H1 (cell line): ENCODE measurements around the gene PNMA8B. TPM values are rescaled to one million over a fixed set of nuclear protein-coding genes. Genes with fewer than 3 reads are reported as not detected.

Experiments
- CTCF ChIA-PET: fragments of 300-600 bp; sonication (Branson Sonifier 250); formaldehyde crosslinking; loops from one replicate; lab custom pipeline; 2021; ENCODE audit not compliant: partially characterized antibody; lab: Charles Lee
- POLR2A ChIA-PET: fragments of 300-600 bp; sonication (Branson Sonifier 250); formaldehyde crosslinking; loops from one replicate; lab custom pipeline; 2021; ENCODE audit warnings: inconsistent platforms; ENCODE audit not compliant: partially characterized antibody; lab: Charles Lee
- DNase-seq, 2 experiments: peaks; one replicate each; pipeline versions ENCODE4 v3.0.0 to v3.0.0-alpha.2; 2010 to 2022; ENCODE audit warnings: low spot score in 2 of 2, low read depth in 1 of 2, mixed read lengths in 1 of 2
- FAIRE-seq: peaks from 2 replicates; lab custom pipeline; 2011; peaks lifted over from hg19 to GRCh38; lab: Jason Lieb, UNC
- H2AFZ ChIP-seq: 2 replicates; pipeline ENCODE4 v1.8.1; 2012; ENCODE audit warnings: low read length, inconsistent platforms
- H2AK5ac ChIP-seq: 2 replicates; pipeline ENCODE4 v1.6.1; 2013; ENCODE audit warnings: low read depth, low read length
- H2BK120ac ChIP-seq: replicated peaks from 2 replicates; pipeline ENCODE3; 2013; ENCODE audit warnings: low read depth, low read length, inconsistent platforms
- H2BK12ac ChIP-seq: 2 replicates; pipeline ENCODE4 v1.6.1; 2013; ENCODE audit warnings: low read depth, low read length
- H2BK15ac ChIP-seq: 2 replicates; pipeline ENCODE4 v1.6.1; 2013; ENCODE audit warnings: low read length
- H2BK20ac ChIP-seq: 2 replicates; pipeline ENCODE4 v1.6.1; 2013; ENCODE audit warnings: low read length
- H2BK5ac ChIP-seq: 2 replicates; pipeline ENCODE4 v1.6.1; 2013; ENCODE audit warnings: low read depth, low read length
- H3K14ac ChIP-seq: 2 replicates; pipeline ENCODE4 v1.6.1; 2013; ENCODE audit warnings: inconsistent platforms; ENCODE audit not compliant: insufficient read length
- H3K18ac ChIP-seq: 2 replicates; pipeline ENCODE4 v1.6.1; 2013; ENCODE audit warnings: low read length; ENCODE audit errors: extremely low read depth
- H3K23ac ChIP-seq: 2 replicates; pipeline ENCODE4 v1.6.1; 2013; ENCODE audit warnings: inconsistent platforms; ENCODE audit not compliant: insufficient read length
- H3K23me2 ChIP-seq: 2 replicates; pipeline ENCODE4 v1.6.1; 2013; ENCODE audit warnings: low read depth, low read length
- H3K27ac ChIP-seq: 2 replicates; pipeline ENCODE4 v1.6.1; 2011; ENCODE audit warnings: low read depth, low read length, inconsistent platforms
- H3K27me3 ChIP-seq, 4 experiments: replicated peaks in 1 of 4; 1 replicate in 1 of 4; 2 replicates in 3 of 4; pipeline versions ENCODE4 v1.6.1 to v1.8.1; 2011 to 2013; ENCODE audit warnings: low read length in 3 of 4, mild to moderate bottlenecking in 3 of 4, inconsistent platforms in 2 of 4, mixed read lengths in 2 of 4, moderate library complexity in 1 of 4; ENCODE audit not compliant: control insufficient read depth in 3 of 4, insufficient read depth in 3 of 4; ENCODE audit errors: extremely low read depth in 1 of 4
- H3K36me3 ChIP-seq, 4 experiments: 2 replicates each; pipeline versions ENCODE4 v1.6.1 to v1.8.1; 2011 to 2013; ENCODE audit warnings: mild to moderate bottlenecking in 4 of 4, low read length in 3 of 4, moderate library complexity in 2 of 4, control low read depth in 1 of 4, inconsistent platforms in 1 of 4; ENCODE audit not compliant: insufficient read depth in 4 of 4, control insufficient read depth in 2 of 4
- H3K4ac ChIP-seq: replicated peaks from 2 replicates; pipeline ENCODE3; 2013; ENCODE audit warnings: low read length, low read depth, mixed read lengths, inconsistent platforms; ENCODE audit not compliant: insufficient read length
- H3K4me1 ChIP-seq, 4 experiments: replicated peaks in 1 of 4; 1 replicate in 1 of 4; 2 replicates in 3 of 4; pipeline versions ENCODE4 v1.6.1 to v1.8.1; 2011 to 2013; ENCODE audit warnings: low read length in 3 of 4, inconsistent platforms in 2 of 4, mixed read lengths in 1 of 4; ENCODE audit not compliant: insufficient read depth in 4 of 4, control insufficient read depth in 3 of 4
- H3K4me2 ChIP-seq, 2 experiments: 2 replicates each; pipeline versions ENCODE4 v1.6.1 to v1.8.1; 2011 to 2013; ENCODE audit warnings: low read depth in 2 of 2, low read length in 2 of 2, control low read depth in 1 of 2, inconsistent platforms in 1 of 2, mild to moderate bottlenecking in 1 of 2; ENCODE audit not compliant: insufficient read depth in 1 of 2
- H3K4me3 ChIP-seq, 4 experiments: fragments of 200-600, 300-600 bp in 1 of 4; sonication (generic), shearing (Covaris generic), sonication (Bioruptor Twin) in 1 of 4; 2 replicates each; pipeline versions ENCODE4 v1.5.1 to v1.8.1; 2011 to 2016; ENCODE audit warnings: low read length in 4 of 4, low read depth in 3 of 4, control low read depth in 2 of 4, inconsistent platforms in 2 of 4, mild to moderate bottlenecking in 2 of 4, mixed read lengths in 1 of 4, moderate library complexity in 1 of 4; ENCODE audit not compliant: insufficient read depth in 2 of 4; ENCODE audit errors: extremely low read depth in 1 of 4
- H3K56ac ChIP-seq: replicated peaks from 2 replicates; pipeline ENCODE3; 2013; ENCODE audit warnings: low read depth, mild to moderate bottlenecking, mixed read lengths, low read length, inconsistent platforms; ENCODE audit not compliant: insufficient read length
- H3K79me1 ChIP-seq: 2 replicates; pipeline ENCODE4 v1.6.1; 2013; ENCODE audit warnings: low read depth, low read length, control low read depth
- H3K79me2 ChIP-seq, 2 experiments: 2 replicates each; pipeline versions ENCODE4 v1.6.1 to v1.8.1; 2012 to 2013; ENCODE audit warnings: low read length in 2 of 2, mild to moderate bottlenecking in 2 of 2, inconsistent platforms in 1 of 2; ENCODE audit not compliant: insufficient read depth in 2 of 2, control insufficient read depth in 1 of 2
- H3K9ac ChIP-seq, 4 experiments: replicated peaks in 1 of 4; 1 replicate in 1 of 4; 2 replicates in 3 of 4; pipeline versions ENCODE4 v1.6.1 to v1.8.1; 2011 to 2013; ENCODE audit warnings: low read depth in 3 of 4, low read length in 3 of 4, control low read depth in 2 of 4, mild to moderate bottlenecking in 2 of 4, moderate library complexity in 2 of 4, inconsistent platforms in 1 of 4; ENCODE audit errors: extremely low read depth in 1 of 4
- H3K9me3 ChIP-seq, 2 experiments: 2 replicates each; pipeline versions ENCODE4 v1.6.1 to v1.8.1; 2012 to 2013; ENCODE audit warnings: mild to moderate bottlenecking in 2 of 2, moderate library complexity in 2 of 2, control low read depth in 1 of 2, inconsistent platforms in 1 of 2, low read depth in 1 of 2, low read length in 1 of 2, mixed read lengths in 1 of 2; ENCODE audit not compliant: insufficient read depth in 2 of 2
- H4K20me1 ChIP-seq, 2 experiments: replicated peaks in 1 of 2; 2 replicates each; pipeline versions ENCODE3 to v1.8.1; 2011 to 2013; ENCODE audit warnings: inconsistent platforms in 2 of 2, low read length in 2 of 2, mild to moderate bottlenecking in 1 of 2; ENCODE audit not compliant: insufficient read depth in 2 of 2, control insufficient read depth in 1 of 2
- H4K5ac ChIP-seq: 2 replicates; pipeline ENCODE4 v1.6.1; 2013; ENCODE audit warnings: low read length, low read depth, mixed read lengths, inconsistent platforms; ENCODE audit not compliant: insufficient read length
- H4K8ac ChIP-seq: 2 replicates; pipeline ENCODE4 v1.8.0; 2013; ENCODE audit warnings: mild to moderate bottlenecking, moderate library complexity, low read length, inconsistent platforms; ENCODE audit not compliant: insufficient read depth; ENCODE audit errors: extremely low read depth
- H4K91ac ChIP-seq: replicated peaks from 2 replicates; pipeline ENCODE3; 2013; ENCODE audit warnings: low read length, mixed read lengths, inconsistent platforms; ENCODE audit not compliant: insufficient read length
- EZH2 ChIP-seq: fragments of 200-600 bp; sonication (generic); IDR thresholded peaks from 2 replicates; pipeline ENCODE4 v1.7.1; 2012; ENCODE audit warnings: low read depth, mild to moderate bottlenecking, moderate library complexity, low read length, inconsistent platforms; ENCODE audit not compliant: severe bottlenecking
- WGBS, 2 experiments: shearing (Covaris generic) in 1 of 2; methylation state at CpG; one replicate each; pipeline versions ENCODE4 v1.1.6 to v1.1.7; 2013 to 2015; ENCODE audit warnings: low lambda C conversion rate in 2 of 2, mixed read lengths in 2 of 2, inconsistent platforms in 1 of 2, low coverage in 1 of 2, missing lambda C conversion rate in 1 of 2; ENCODE audit not compliant: insufficient replicate concordance in 2 of 2, insufficient coverage in 1 of 2, insufficient read length in 1 of 2; ENCODE audit errors: extremely low coverage in 1 of 2, missing lambda C conversion rate in 1 of 2; 5-methylcytosine and 5-hydroxymethylcytosine counted together
- polyA plus RNA-seq, 7 experiments: library from polyadenylated mRNA; depleted of rRNA in 3 of 7; stranded (reverse) in 5 of 7; unstranded in 2 of 7; fragments of >200 nt in 5 of 7; fragments of 200-250 nt in 2 of 7; gene quantifications; 1 replicate in 5 of 7; 2 replicates in 1 of 7; 4 replicates in 1 of 7; pipeline versions ENCODE4 v1.2.1 to v1.2.3, GENCODE V29; 2011 to 2013; ENCODE audit warnings: missing spikeins in 2 of 7, mixed read lengths in 2 of 7
- total RNA-seq: library from RNA; stranded (reverse); fragmentation: NEBNext Ultra II Directional; extraction: Animal tissue kit (Norgen Biotek cat#: 25700); gene quantifications from 2 replicates; pipeline ENCODE4 v1.2.1, GENCODE V29; 2021

Gene PNMA8B
- total and polyA plus RNA-seq, 2 of the 8 experiments (the other 6 are each of a cell fraction or from before 2014, with no cell fraction given): 0.48 to 1.4 TPM

DNA sequence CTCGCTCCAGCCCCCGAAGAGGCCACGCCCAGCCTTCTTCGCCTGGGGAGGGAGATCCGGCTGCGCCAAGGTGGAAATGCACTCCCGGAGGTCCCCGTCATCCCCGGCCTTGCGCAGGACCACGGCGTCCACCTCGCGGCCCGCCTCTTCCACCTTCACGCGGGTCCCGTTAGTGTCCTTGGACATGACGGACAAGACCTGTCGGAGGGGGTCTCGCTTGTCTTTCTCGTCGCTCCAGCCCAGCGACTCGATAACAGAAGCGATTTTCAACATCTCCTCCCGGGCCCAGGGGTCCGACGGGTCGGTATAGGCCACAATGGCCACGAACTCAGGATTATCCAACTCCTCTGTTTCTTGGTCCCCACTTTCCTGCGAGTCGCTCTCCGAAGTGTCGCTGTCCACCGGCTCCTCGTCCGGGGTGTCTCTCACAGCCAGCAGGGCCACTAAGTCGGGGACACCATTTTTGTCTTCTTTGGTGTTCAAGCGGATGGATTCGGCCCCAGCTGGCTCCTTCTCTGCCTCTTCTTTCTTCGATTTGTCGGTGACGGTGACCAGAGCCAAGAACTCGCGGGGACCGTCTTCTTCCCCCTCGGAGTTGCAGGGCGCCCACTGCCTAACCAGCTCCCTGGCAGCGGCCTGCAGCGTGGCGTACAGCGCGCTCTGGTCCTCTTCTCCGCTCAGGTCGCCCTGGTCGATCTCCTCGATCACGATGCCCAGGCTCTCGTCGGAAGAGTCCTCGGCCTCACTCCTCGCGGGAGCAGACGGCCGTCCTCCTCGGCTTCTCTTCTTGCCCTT lies 1.3 kb downstream of the PNMA8B start:
- no peak overlapping the region for H3K56ac ChIP-seq
- 0 out of 2 replicates have a peak overlapping the region, but pooled peaks have one; percentile 13 for H3K18ac ChIP-seq
- H3K23ac ChIP-seq: no peak overlapping the region
- DNase-seq (no peak), FAIRE-seq (no peak)
- no peaks in the 10 kb centered on the region for H3K79me1 ChIP-seq
- no peak overlapping the region for H2BK120ac ChIP-seq
- peaks cover 26 to 63% (median 60%) of the 10 kb centered on the region in 4 experiments for H3K27me3 ChIP-seq
- H4K91ac ChIP-seq: no peak overlapping the region
- no peak overlapping the region for H3K9ac ChIP-seq
- H4K8ac ChIP-seq: no peak overlapping the region
- peaks cover 0 to 5% of the 10 kb centered on the region in 2 experiments for H4K20me1 ChIP-seq
- no peak overlapping the region for H2BK20ac ChIP-seq
- peaks cover 5 to 30% (median 21%) of the 10 kb centered on the region in 4 experiments for H3K4me1 ChIP-seq
- no peak overlapping the region for H3K14ac ChIP-seq
- H2BK5ac ChIP-seq: peak overlapping the region; percentile 44; the same call in 1 of the 2 replicates
- no peak overlapping the region for H3K27ac ChIP-seq
- H2BK12ac ChIP-seq: peak overlapping the region; percentile 71; the same call in 1 of the 2 replicates
- no peaks in the 10 kb centered on the region for H3K79me2 ChIP-seq
- no peak overlapping the region; the same call in 1 of the 2 replicates for H2BK15ac ChIP-seq
- CTCF ChIA-PET: interaction anchor here (0.6 to 4.1 kb wide), 3 partner anchors 22 to 98 kb away, joined by 3 to 24 read pairs (median 4); no protein-coding TSS in a partner anchor
- no peaks in the 10 kb centered on the region for H3K9me3 ChIP-seq
- H3K4ac ChIP-seq: no peak overlapping the region
- H3K23me2 ChIP-seq: peaks cover 13% of the 10 kb centered on the region; the same call in 1 of the 2 replicates
- H3K4me3 ChIP-seq: peak overlapping the region; percentile 27 to 61 (median 31); a peak in 4 of 8 replicates
- H2AK5ac ChIP-seq: no peak overlapping the region
- no peaks in the 10 kb centered on the region for H3K36me3 ChIP-seq
- 84% methylated on average over 50 of the region's 67 CpGs; no CpG with 5 or more reads in 1 of the 2 experiments for WGBS, 2 experiments
- H2AFZ ChIP-seq: no peak overlapping the region
- POLR2A ChIA-PET: interaction anchor here (0.6 kb wide), 1 partner anchor 564 kb away, joined by 3 read pairs; no protein-coding TSS in a partner anchor
- peak overlapping the region; percentile 47 to 74 for H3K4me2 ChIP-seq
- H4K5ac ChIP-seq: no peak overlapping the region
- peak; percentile 65 for TF ChIP-seq EZH2
